ENCODE measurements around the gene REPIN1. TPM values are rescaled to one million over a fixed set of nuclear protein-coding genes. Genes with fewer than 3 reads are reported as not detected.

REPIN1 gene
- total RNA-seq, 1 experiment from 2014 or later = 131 TPM

DNA sequence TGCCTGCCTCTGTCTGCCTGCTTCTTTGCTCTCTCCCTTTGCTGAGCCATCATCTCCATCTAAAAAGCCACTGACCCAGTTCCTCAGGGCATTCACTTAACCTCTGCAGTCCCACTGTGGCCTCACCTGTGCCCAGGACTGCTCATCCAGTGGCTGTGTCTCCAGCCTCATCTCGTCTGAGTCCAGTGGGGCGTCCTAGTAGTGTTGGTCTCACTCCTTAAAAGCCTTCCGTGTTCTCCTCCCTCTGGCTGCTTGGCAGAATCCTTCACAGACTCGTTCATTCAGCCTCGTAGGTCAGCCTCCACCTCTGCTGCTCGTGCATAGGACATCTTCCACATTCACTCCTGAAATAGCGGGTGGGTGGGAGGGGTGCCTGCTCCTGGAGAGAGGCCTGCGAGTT, 34.5 kb upstream of the REPIN1 start:
- no peak for DNase-seq (ENCODE audit: low read depth, low spot score)
- in situ Hi-C loops (cut with HindIII; ENCODE audit: low pct_unique_long_range_greater_than_20kb, low sequenced_read_pairs) = no loop called here

DNA sequence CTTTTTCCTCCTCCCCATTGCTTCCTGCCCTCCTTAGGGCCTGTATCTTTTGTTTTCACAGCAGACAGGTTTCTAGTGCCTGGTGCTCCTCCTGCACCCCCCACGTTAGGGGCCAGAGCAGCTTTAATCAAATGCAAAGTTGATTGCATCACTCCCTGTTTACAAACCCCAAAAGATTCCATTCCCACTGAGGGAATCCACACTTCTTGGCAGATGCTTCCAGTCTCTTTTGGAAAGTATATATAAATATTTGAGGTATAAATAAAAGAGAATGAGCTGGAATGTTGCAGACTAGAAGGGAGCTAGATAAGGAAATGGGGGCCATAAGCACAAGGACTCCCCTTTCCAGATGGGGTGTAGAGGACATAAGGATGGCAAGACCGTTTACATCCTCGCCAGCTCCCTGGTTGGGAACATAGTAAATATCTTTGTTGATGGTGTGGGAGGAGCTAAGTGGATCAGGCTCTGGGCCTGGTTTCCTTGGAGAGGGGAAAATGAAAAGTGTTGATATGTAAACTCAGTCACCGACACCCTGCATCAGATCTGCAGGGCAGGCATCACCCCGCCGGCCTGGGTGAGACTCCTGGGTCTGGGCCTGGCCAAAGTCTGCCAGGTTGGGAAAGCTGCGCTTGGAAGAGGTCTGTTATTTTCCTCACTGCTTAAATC, 33.4 kb upstream of the REPIN1 start:
- in situ Hi-C loops (cut with HindIII; ENCODE audit: low pct_unique_long_range_greater_than_20kb, low sequenced_read_pairs) = no loop called here
- no peak for DNase-seq (ENCODE audit: low read depth, low spot score)

DNA sequence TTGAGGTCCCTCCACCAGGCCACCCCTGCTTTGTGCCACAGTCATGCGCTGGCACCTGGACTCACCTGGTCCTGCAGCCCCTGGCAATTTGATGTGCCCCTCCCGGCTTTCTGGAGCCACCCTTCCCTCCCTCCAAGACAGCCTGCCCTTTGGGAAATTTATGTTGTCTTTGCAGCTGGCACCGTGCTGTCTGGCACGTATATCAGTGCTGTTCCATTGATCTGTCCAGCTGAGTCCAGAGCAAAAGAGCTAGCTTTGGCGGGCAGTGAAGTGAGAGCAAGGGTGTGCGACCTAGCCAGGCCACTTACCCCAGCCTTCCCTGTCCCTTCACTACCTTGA, 32.9 kb upstream of the REPIN1 start:
- in situ Hi-C loops (cut with HindIII; ENCODE audit: low pct_unique_long_range_greater_than_20kb, low sequenced_read_pairs) = no loop called here
- DNase-seq (ENCODE audit: low read depth, low spot score) = no peak

DNA sequence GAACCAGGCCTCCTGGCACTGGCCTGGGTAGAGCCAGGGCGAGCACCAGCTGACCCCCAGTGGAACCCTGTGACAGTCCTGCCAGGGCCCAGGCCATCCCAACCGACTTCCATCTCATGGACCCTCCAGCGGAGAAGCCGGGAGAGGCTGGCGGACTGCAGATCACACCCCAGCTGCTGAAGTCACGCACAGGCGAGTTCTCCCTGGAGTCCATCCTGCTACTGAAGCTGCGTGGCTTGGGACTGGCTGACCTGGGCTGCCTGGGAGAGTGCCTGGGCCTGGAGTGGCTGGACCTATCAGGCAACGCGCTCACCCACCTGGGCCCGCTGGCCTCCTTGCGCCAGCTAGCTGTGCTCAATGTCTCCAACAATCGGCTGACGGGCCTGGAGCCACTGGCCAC, 31.9 kb upstream of the REPIN1 start:
- in situ Hi-C loops (cut with HindIII; ENCODE audit: low pct_unique_long_range_greater_than_20kb, low sequenced_read_pairs) = no loop called here
- no peak for DNase-seq (ENCODE audit: low read depth, low spot score)

DNA sequence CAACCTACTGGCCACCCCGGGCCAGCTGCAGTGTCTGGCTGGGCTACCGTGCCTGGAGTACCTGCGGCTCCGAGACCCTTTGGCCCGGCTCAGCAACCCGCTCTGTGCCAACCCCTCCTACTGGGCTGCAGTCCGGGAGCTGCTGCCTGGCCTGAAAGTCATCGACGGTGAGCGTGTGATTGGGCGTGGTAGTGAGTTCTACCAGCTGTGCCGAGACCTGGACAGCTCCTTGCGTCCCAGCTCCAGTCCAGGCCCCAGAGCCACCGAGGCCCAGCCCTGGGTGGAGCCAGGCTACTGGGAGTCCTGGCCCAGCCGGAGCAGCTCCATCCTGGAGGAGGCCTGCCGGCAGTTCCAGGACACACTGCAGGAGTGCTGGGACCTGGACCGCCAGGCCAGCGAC, 31.4 kb upstream of the REPIN1 start:
- in situ Hi-C loops (cut with HindIII; ENCODE audit: low pct_unique_long_range_greater_than_20kb, low sequenced_read_pairs) = no loop called here
- DNase-seq (ENCODE audit: low read depth, low spot score) = no peak

DNA sequence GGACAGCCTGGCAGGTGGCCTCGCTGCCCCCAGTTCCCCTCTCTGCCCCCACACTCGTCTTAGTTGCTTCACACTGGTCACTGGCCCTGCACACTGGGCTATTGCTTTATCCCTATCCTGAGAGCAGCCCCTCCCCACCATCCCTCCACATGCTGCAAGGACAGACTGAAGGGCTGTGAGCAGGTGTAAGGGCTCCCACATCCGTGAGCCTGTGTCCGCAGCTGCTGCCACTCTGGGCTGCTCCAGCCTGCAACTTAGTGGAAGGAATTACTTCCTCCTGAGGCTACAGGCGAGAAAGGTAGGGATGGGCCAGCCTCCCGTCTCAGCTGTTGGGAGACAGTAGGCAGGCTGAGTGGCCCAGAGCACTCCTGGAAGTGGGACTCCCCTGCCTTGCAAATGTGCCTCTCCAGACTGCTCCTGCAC, 31.0 kb upstream of the REPIN1 start:
- in situ Hi-C loops (cut with HindIII; ENCODE audit: low pct_unique_long_range_greater_than_20kb, low sequenced_read_pairs) = no loop called here
- no peak for DNase-seq (ENCODE audit: low read depth, low spot score)

DNA sequence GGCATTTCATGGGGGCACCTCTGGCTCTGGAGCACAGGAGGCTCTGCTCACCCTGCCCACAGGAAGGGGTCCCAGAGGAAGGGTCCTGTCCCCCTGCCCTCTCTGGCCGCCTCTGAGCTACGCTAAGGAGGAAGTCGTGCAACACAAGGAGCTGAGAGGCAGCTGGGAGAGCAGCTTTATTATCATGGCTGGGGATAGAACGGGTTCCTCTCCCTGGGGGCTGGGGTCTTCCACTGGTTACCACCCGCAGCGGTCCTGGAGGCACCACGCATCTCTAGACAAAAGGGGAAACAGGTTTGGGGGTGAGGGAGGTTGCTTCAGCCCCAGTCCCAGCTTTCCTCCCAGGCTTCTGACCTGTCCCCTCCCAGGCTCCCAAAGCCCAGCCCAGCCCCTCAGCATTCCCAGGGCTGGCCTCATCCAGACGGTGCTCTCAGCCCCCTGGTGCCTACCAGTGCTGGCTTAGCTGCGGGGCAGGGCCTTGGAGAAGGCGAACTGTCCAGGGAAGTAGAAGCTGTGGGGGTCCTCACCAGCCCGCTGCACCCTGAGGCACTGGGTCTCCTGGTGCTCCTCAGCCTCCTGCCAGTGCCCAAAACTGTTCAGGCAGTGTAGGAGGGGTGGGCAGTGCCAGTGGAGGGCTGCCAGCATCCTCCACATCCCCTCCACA, 30.3 kb upstream of the REPIN1 start:
- in situ Hi-C loops (cut with HindIII; ENCODE audit: low pct_unique_long_range_greater_than_20kb, low sequenced_read_pairs) = no loop called here
- DNase-seq (ENCODE audit: low read depth, low spot score) = no peak

DNA sequence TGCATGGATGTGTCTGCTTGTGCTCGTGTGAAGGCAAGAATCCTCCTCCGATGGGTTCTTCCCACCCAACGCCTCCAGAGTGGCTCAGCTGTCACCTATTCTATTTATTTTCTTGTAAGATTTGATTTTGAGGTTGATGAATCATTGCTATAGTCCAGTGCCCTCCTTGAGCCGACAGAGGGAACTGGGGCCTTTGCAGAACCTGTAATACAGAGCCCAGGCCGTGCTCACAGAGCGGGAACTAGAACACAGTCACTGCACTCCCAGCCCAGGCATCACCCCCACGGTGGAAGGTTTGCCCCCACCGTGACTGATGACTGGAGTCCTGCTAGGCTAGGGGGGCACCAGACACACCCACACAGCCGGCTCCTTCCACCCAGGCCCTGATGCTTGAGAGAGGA, 29.2 kb upstream of the REPIN1 start:
- in situ Hi-C loops (cut with HindIII; ENCODE audit: low pct_unique_long_range_greater_than_20kb, low sequenced_read_pairs) = no loop called here
- no peak for DNase-seq (ENCODE audit: low read depth, low spot score)

DNA sequence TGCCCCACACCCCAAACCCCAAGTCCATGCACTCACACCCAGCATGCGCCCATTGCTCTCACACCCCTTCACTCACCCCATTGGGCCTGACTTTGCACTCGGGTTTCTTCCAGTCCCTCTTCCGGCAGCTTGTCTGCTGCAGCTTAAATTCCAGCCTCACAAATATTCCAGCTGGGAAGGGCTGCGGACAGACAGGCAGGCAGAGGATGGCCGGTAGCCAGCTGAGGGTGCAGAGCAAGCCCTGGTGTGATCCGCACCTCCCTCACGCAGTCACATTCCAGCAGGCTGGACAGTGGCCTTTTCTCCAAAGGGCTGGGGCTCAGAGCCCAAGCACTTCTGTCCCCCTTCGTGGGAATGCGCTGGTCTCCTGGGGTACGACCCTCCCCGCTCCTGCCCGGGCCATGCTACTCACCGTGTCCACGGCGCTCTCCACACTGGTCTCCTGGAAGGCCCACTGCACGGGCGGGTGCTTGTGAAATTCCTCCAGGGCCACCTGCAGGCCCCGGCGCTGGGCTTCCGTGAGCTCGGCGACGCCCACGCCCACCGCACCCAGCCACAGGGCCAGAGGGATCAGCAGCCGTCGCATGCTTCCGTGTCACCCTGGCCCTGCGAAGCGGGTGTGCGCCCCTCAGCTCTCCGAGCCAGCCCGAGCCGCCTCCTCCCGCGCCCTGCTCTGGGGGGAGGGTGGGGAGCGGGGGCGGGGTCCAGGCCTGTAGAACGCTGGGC, 28.4 kb upstream of the REPIN1 start:
- DNase-seq (ENCODE audit: low read depth, low spot score) = no peak
- in situ Hi-C loops (cut with HindIII; ENCODE audit: low pct_unique_long_range_greater_than_20kb, low sequenced_read_pairs) = no loop called here

DNA sequence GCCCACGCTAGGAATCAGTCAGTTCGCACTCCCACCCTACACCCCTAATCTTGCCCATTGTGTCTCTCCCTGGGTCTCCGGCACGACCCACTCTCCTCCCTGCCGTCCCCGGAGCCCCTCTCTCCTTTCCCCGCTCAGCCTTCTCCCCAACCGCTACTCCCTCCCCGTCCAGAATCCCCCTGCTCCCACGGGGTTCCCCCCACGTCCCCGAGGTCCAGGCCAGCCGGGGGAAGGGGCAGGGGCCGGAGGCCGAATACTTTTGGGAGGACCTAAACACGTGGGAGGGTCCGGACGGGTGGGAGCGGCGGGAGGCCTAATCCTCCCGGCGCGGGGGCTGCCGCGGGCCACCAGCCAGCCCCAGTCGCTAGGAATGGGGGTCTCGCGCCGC, 27.8 kb upstream of the REPIN1 start:
- in situ Hi-C loops (cut with HindIII; ENCODE audit: low pct_unique_long_range_greater_than_20kb, low sequenced_read_pairs) = no loop called here

DNA sequence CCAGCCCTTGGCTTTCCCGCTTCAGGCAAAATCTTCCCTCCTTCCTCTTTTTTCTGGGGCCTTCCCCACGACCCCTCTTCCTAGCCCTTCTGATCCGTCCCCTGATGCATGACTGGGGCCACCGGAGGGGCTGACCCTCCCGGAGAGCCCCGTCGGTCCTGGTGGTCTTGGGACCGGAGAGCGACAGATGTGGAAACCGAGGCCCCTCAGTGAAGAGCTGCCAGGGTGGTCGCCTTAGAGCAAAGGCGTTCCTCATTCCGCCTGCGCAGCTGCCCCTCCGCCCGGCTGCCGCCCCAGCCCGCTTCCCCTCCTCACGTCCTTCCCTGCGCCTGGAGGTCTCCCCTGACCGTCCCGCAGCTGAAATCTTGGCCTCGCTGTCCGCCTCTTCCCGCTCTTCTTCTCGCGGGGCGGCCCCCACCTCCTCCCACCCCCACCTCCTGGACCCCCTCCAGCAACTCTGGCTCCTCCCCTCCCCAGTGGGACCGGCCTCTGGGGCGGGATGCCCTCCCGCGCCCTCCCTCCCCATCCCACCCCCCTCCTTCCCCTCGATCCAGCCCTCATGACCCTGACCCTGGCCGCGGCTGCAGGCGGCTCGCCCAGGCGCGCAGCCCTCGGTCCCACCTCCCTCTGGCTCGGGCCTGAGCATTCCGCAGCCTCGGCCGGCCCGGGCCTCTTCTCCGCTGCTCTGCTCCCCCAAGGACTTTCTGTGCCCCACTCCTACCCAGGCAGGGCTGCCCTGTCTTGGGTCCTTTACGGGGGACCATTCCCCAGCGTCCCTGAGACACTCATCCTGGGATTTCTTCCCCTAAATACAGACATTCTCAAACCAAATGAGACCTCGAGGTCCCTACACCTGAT, 27.1 kb upstream of the REPIN1 start, which contains the start of gene RARRES2:
Gene RARRES2, minus strand, starts transcription at position 367 of the 858 bp plus-strand sequence. CDS start 1,020 bp downstream, outside the sequence.
- in situ Hi-C loops (cut with HindIII; ENCODE audit: low pct_unique_long_range_greater_than_20kb, low sequenced_read_pairs) = no loop called here
- DNase-seq (ENCODE audit: low read depth, low spot score) = no peak

More for the DNA sequence above, 27.8 kb upstream of the REPIN1 start:
- no peak for DNase-seq (ENCODE audit: low read depth, low spot score)

DNA sequence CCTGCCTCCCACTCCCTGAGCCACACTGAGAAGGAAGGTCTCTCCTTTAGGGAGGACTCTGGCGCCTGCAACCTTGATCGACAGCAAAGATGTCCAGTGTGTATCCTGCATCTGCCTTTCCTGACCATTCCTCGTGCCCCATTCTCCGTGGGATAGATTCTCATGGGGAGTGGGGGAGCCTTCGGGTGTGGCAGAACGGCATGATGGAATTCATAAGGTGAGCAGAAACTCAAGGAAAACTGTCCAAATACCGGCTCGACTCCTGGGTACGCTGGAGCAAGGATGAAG, 26.6 kb upstream of the REPIN1 start:
- in situ Hi-C loops (cut with HindIII; ENCODE audit: low pct_unique_long_range_greater_than_20kb, low sequenced_read_pairs) = no loop called here
- DNase-seq (ENCODE audit: low read depth, low spot score) = no peak

DNA sequence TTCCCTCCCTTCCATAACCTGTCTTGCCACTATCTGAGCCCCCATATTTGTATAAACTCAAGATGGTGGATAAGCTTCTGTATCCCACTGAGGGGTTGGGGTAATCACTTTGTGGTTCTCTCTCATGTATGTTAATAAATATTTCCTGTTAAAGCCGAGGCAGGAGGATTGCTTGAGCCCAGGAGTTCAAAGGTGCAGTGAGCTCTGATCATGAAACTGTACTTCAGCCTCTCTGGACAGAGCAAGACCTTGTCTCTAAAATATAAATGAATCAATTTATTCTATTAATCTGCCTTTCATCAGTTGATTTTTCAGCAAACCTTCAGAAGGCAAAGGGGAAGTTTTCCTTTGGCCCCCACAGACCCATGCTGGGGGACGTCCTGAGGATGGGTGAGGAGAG, 25.4 kb upstream of the REPIN1 start:
- no peak for DNase-seq (ENCODE audit: low read depth, low spot score)
- in situ Hi-C loops (cut with HindIII; ENCODE audit: low pct_unique_long_range_greater_than_20kb, low sequenced_read_pairs) = no loop called here

DNA sequence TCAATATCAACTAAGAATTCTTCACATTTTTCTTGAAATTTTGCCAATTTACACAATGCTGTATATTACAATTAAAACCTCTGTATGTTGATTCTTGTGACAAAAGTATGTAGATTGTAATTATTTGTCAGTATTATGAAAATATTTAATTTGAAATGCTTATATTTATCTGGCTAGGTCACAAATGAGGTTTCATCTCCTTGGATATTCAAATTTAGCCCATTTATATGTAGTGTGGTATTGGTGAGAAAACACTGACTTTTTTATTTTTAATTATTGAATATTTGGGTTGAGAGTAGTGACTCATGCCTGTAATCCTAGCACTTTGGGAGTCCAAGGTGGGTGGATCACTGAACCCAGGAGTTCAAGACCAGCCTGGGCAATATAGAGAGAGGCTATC, 24.3 kb upstream of the REPIN1 start:
- in situ Hi-C loops (cut with HindIII; ENCODE audit: low pct_unique_long_range_greater_than_20kb, low sequenced_read_pairs) = no loop called here

DNA sequence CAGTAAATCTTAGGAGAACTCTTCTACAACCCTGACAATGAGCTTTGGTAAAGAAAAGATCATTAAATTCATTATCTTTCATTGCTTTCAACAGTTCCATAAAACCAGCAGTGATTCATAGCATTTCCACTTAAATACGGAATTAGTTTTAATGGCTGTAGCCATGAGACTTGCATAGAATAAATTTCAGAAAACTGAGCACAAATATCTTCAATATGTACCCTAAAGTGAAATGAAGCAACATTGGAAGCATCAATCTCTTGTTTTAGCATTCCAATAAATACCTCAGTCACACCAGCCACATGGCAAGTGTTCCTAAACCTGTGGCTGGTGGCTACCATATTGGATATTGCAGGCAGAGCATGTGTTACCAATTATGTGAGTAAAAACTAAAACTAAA, 23.6 kb upstream of the REPIN1 start:
- in situ Hi-C loops (cut with HindIII; ENCODE audit: low pct_unique_long_range_greater_than_20kb, low sequenced_read_pairs) = no loop called here
- no peak for DNase-seq (ENCODE audit: low read depth, low spot score)

More for the DNA sequence above, 24.3 kb upstream of the REPIN1 start:
- DNase-seq (ENCODE audit: low read depth, low spot score) = no peak

DNA sequence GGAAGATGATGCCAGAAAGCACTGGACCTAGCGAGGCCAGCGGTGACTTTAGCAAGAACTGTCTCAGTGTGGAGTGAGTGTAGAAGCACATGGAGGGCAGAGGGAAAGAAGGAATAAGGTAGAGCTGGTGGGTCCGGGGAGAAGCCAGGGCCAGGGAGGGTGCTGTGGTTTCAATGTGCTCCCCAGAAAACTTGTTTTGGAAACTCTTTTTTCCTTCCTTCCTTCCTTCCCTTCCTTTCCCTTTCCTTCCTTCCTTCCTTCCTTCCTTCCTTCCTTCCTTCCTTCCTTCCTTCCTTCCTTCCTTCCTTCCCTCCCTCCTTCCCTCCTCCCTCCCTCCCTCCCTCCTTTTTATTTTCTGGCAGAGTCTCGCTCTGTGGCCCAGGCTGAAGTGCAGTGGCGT, 21.7 kb upstream of the REPIN1 start:
- in situ Hi-C loops (cut with HindIII; ENCODE audit: low pct_unique_long_range_greater_than_20kb, low sequenced_read_pairs) = no loop called here
- DNase-seq (ENCODE audit: low read depth, low spot score) = no peak

DNA sequence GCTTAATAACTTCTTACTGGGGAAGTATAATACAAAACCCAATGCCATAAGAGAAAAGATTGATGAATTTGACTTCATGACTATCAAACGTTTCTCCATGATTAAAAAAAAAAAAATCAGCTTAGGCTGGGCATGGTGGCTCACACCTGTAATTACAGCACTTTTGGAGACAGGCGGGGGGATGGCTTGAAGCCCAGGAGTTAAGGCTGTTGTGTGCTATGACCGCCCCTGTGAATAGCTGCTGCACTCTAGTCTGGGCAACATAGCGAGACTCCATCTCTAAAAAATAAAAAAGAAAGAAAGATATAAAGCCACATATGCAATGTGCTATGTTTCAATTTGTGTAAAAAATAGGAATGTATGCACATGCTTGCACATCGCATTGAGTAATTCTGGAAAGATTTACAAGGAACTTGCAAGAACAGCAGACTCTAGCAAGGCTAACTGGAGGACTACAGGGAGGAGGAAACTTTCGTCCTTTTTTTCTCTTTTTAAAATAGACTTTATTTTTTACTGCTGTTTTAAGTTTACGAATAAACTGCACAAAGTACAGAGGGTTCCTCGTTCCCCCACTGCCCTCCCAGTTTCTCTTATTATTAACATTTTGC, 16.9 kb upstream of the REPIN1 start:
- no peak for DNase-seq (ENCODE audit: low read depth, low spot score)
- in situ Hi-C loops (cut with HindIII; ENCODE audit: low pct_unique_long_range_greater_than_20kb, low sequenced_read_pairs) = no loop called here

DNA sequence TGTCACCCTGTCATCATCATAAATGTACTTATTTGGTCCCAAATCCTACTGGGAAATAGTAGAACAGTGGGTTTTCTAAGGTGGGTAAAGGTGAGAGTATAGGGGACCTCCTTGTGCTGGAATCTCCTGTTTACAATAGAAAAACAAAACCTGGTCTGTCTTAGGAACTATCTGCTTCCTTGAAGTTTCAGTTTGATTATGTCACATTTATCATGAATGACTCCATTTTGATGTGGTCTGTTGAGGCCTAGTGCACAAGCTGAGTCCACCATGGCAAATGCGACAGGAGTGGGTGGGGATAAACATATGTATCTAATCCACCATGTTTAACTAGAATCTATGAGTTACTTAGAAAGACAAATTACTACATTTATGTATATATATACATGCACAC, 13.0 kb upstream of the REPIN1 start:
- DNase-seq (ENCODE audit: low read depth, low spot score) = no peak
- in situ Hi-C loops (cut with HindIII; ENCODE audit: low pct_unique_long_range_greater_than_20kb, low sequenced_read_pairs) = no loop called here
